Loucy (cell line): Measurements from ENCODE around the gene NOL4L.

Source experiments
- CTCF ChIP-seq: fragments of 200-600 bp; sonication (generic); conservative IDR thresholded peaks from 2 replicates; pipeline ENCODE4 v1.5.1; 2014; ENCODE audit warnings: mild to moderate bottlenecking, antibody characterized with exemption, low read length
- EZH2phosphoT487 ChIP-seq: fragments of 200-600 bp; IDR thresholded peaks from 2 replicates; pipeline ENCODE4 v1.6.1; 2018; ENCODE audit warnings: antibody characterized with exemption, mild to moderate bottlenecking, moderate library complexity, borderline replicate concordance

DNA sequence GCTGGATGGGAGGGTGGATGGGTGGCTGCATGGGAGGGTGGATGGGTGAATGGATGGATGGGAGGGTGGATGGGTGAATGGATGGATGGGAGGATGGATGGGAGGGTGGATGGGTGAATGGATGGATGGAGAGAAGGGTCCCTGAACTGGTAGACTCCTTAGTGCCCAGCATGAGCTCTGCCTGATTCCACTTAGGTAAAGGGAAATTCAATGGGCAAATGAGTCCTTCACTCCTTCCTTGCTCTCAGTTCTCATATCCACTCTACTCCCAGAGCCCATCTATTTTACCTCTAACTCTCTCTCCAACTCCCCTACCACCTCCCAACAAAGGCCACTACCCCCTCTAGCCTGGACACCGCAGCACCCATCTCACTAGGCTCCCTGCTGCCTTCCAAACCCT is 29.2 kb upstream of the NOL4L start:
- no peak for TF ChIP-seq CTCF
- TF ChIP-seq EZH2phosphoT487 = no peak
